ENCODE measurements around the gene FAXDC2. TPM values are rescaled to one million over a fixed set of nuclear protein-coding genes. Genes with fewer than 3 reads are reported as not detected.

Gene FAXDC2
- total RNA-seq, 1 donor from 2014 or later = 25.3 TPM

DNA sequence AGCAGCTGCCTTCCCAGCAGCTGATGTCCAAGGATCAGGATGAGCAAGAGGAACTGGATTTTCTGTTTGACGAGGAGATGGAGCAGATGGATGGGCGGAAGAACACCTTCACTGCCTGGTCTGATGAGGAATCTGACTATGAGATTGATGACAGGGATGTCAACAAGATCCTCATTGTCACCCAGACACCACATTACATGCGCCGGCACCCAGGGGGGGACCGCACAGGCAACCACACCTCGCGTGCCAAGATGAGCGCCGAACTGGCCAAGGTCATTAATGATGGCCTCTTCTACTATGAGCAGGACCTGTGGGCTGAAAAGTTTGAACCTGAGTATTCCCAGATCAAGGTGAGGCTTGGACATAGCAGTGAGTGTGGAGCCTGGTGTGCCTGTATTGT, 48.4 kb downstream of the FAXDC2 start:
- Histone ChIP-seq H3K27ac (no peak overlapping the region), H3K9me3 (no peaks in the 10 kb centered on the region), H3K4me3 (no peak overlapping the region), H3K27me3 (no peaks in the 10 kb centered on the region), H3K4me1 (no peaks in the 10 kb centered on the region), H3K36me3 (peaks cover 79 to 89% of the 10 kb centered on the region in 2 donors)
- TF ChIP-seq, protein P1, sequence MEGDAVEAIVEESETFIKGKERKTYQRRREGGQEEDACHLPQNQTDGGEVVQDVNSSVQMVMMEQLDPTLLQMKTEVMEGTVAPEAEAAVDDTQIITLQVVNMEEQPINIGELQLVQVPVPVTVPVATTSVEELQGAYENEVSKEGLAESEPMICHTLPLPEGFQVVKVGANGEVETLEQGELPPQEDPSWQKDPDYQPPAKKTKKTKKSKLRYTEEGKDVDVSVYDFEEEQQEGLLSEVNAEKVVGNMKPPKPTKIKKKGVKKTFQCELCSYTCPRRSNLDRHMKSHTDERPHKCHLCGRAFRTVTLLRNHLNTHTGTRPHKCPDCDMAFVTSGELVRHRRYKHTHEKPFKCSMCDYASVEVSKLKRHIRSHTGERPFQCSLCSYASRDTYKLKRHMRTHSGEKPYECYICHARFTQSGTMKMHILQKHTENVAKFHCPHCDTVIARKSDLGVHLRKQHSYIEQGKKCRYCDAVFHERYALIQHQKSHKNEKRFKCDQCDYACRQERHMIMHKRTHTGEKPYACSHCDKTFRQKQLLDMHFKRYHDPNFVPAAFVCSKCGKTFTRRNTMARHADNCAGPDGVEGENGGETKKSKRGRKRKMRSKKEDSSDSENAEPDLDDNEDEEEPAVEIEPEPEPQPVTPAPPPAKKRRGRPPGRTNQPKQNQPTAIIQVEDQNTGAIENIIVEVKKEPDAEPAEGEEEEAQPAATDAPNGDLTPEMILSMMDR (IDR thresholded peaks at IDR 0.05) = no peak
- intact Hi-C loops (cut with DNase I) = no loop called here
- DNase-seq (ENCODE audit: low spot score in 2 of 2) = no peak

DNA sequence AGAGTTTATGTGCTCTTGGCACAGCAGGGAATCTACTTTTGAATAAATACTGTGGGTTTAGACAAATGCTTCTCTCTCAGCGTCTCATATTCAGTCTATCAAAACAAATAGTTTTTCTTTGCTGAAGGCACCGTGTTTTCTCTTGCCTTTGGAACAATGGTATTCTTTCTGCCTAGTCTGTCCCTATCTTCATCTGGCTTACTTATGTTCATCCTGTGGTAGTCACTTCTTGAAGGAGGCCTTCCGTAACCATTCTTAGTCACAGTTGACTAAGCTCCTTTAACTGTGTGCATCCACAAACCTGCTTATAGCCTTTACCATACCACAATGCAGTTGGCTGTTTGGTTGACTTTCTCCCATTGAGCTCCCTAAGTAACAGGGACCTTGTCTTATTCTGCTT, 49.3 kb downstream of the FAXDC2 start:
- TF ChIP-seq, protein P1 (IDR thresholded peaks at IDR 0.05) = no peak
- DNase-seq (ENCODE audit: low spot score in 2 of 2) = no peak
- H3K36me3 ChIP-seq = peaks cover 74 to 91% of the 10 kb centered on the region in 2 donors
- H3K27me3 ChIP-seq = no peaks in the 10 kb centered on the region
- H3K4me3 ChIP-seq = no peak overlapping the region
- no peaks in the 10 kb centered on the region for H3K4me1 ChIP-seq
- H3K27ac ChIP-seq = no peak overlapping the region
- H3K9me3 ChIP-seq = no peaks in the 10 kb centered on the region
- intact Hi-C loops (cut with DNase I) = no loop called here

DNA sequence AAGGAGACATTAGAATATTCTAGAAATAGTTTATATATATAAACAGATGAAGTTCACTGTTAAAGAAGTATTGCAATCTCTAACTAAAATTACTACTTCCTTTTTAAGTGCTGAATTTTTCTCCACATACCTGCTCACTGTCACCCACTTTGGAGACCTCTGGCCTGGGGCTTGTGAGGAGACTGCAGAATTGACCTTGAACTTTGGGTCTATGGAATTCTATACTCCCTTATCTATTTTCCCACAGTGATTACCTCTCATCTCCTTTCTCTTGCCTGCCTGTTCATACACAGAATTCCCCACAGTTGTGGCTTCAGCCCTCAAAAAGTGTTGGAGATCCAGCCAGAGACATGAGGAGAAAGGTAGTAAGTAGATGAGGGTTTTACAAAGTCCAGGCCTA, 49.8 kb downstream of the FAXDC2 start:
- TF ChIP-seq, protein P1 (IDR thresholded peaks at IDR 0.05) = no peak
- no peak for DNase-seq (ENCODE audit: low spot score in 2 of 2)
- intact Hi-C loops (cut with DNase I) = no loop called here
- peaks cover 69 to 86% of the 10 kb centered on the region in 2 donors for H3K36me3 ChIP-seq
- H3K4me1 ChIP-seq = no peaks in the 10 kb centered on the region
- no peak overlapping the region for H3K27ac ChIP-seq
- H3K4me3 ChIP-seq = no peak overlapping the region
- no peaks in the 10 kb centered on the region for H3K9me3 ChIP-seq
- H3K27me3 ChIP-seq = no peaks in the 10 kb centered on the region

DNA sequence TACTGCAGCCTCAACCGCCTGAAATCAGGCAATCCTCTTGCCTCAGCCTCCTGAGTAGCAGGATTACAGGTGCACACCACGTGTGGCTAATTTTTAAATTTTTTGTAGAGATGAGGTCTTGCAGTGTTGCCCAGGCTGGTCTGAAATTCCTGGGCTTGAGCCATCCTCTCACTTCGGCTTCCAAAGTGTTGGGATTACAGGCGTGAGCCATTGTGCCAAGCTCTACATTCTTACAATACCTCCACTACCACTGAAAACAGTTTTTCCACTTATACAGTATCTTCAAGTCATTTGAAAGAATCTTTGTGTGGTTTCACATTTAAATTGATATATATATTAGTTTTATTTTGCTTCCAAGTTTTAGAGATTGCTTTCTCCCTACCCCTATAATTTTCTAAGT, 52.6 kb downstream of the FAXDC2 start:
- Histone ChIP-seq H3K36me3 (peaks cover 51 to 75% of the 10 kb centered on the region in 2 donors), H3K4me3 (no peak overlapping the region), H3K27me3 (no peaks in the 10 kb centered on the region), H3K27ac (no peak overlapping the region), H3K4me1 (no peaks in the 10 kb centered on the region), H3K9me3 (no peaks in the 10 kb centered on the region)
- intact Hi-C loops (cut with DNase I) = no loop called here
- DNase-seq (ENCODE audit: low spot score in 2 of 2) = no peak
- TF ChIP-seq, protein P1 (IDR thresholded peaks at IDR 0.05) = no peak

DNA sequence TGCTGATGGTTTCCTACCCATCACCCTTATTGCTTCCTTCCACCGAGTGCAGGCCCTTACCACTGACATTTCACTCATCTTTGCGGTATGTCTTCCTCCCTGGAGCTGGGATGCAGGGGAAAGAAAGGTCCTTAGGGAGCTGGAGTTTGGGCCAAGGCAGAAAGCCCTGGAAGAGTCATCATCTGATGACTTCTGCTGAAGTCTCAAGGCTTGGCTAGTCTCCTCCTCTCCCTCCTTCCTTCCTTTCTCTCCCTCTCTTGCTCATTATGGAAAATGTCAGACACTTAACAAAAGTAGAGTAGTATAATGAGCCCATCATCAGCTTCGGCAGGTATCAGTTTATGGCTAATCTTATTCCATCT, 55.2 kb downstream of the FAXDC2 start:
- no peaks in the 10 kb centered on the region for H3K4me1 ChIP-seq
- TF ChIP-seq, protein P1 (IDR thresholded peaks at IDR 0.05) = no peak
- DNase-seq (ENCODE audit: low spot score in 2 of 2) = no peak
- intact Hi-C loops (cut with DNase I) = no loop called here
- H3K36me3 ChIP-seq = peaks cover 44 to 75% of the 10 kb centered on the region in 2 donors
- peak overlapping the region; percentile 1 to 26 for H3K27ac ChIP-seq
- no peak overlapping the region for H3K4me3 ChIP-seq
- H3K9me3 ChIP-seq = no peaks in the 10 kb centered on the region
- no peaks in the 10 kb centered on the region for H3K27me3 ChIP-seq
